ENCODE results near the gene DHPS. TPM values are rescaled to one million over a fixed set of nuclear protein-coding genes. Genes with fewer than 3 reads are reported as not detected.
A peak's percentile ranks its signal among the peaks of the same experiment; 100 is the strongest.

Gene DHPS
- total and polyA plus RNA-seq, 2 of the 4 experiments (the other 2 are of a cell fraction), result 82.8 to 85.0 TPM

- TF ChIP-seq CTCF (conservative IDR thresholded peaks at IDR 0.05; ENCODE audit: low read depth, low read length) (no peak), USF2 (IDR thresholded peaks at IDR 0.05; ENCODE audit: low read depth, low read length) (no peak)
These were observed 12.8 kb downstream of the DHPS start (continued) for GRCh38 chr19:12668932-12669269.

- Histone ChIP-seq H3K4me1 (ENCODE audit: control insufficient read depth, insufficient read depth, low read length) (peaks cover 15% of the 10 kb centered on the region), H2AFZ (replicated peaks; ENCODE audit: low read length, poor library complexity) (peak overlapping the region; percentile 95), H3K4me2 (ENCODE audit: low read depth, low read length) (peak overlapping the region; percentile 97), H3K27ac (ENCODE audit: insufficient read depth, low read length) (peak overlapping the region; percentile 79), H3K4me3 (ENCODE audit: insufficient read depth, low read depth, low read length) (peak overlapping the region; percentile 58), H3K4ac (ENCODE audit: low read depth, low read length) (peak overlapping the region; percentile 84), H3K56ac (ENCODE audit: extremely low read depth, insufficient read depth, low read length) (no peak overlapping the region), H2BK5ac (ENCODE audit: low read depth, low read length, poor library complexity, severe bottlenecking) (peak overlapping the region; percentile 36), H4K91ac (ENCODE audit: insufficient read depth, low read depth, low read length) (peak overlapping the region; percentile 67; the same call in 1 of the 2 replicates), H4K8ac (ENCODE audit: low read depth in 2 of 2, low read length in 2 of 2) (peak overlapping the region; percentile 72 to 91; a peak in 3 of 4 replicates), H3K36me3 (ENCODE audit: control insufficient read depth, insufficient read depth, low read length) (peaks cover 13% of the 10 kb centered on the region), H3K9ac (ENCODE audit: low read depth, low read length) (peak overlapping the region; percentile 81), H2BK120ac (ENCODE audit: low read depth, low read length) (no peak overlapping the region), H3K18ac (ENCODE audit: low read depth, low read length) (no peak overlapping the region), H2AK5ac (ENCODE audit: low read depth, low read length) (peak overlapping the region; percentile 84), H2AK9ac (replicated peaks; ENCODE audit: low read depth, low read length, poor library complexity) (peak overlapping the region; percentile 98), H3K23ac (ENCODE audit: low read depth, low read length) (peak overlapping the region; percentile 22), H3K14ac (replicated peaks; ENCODE audit: low read depth, low read length) (peak overlapping the region; percentile 5; the same call in 1 of the 2 replicates), H4K5ac (ENCODE audit: low read depth, low read length) (peak overlapping the region; percentile 29), H2BK15ac (ENCODE audit: low read depth, low read length) (no peak overlapping the region), H3K27me3 (ENCODE audit: control insufficient read depth, insufficient read depth, low read length) (no peaks in the 10 kb centered on the region), H4K20me1 (ENCODE audit: insufficient read depth, low read length) (no peaks in the 10 kb centered on the region), H3K9me3 (ENCODE audit: control insufficient read depth, insufficient read depth, low read length) (no peaks in the 10 kb centered on the region), H2BK20ac (ENCODE audit: low read depth, low read length) (no peak overlapping the region), H3K79me1 (ENCODE audit: low read depth in 1 of 2, low read length in 2 of 2) (peaks cover 38 to 69% of the 10 kb centered on the region in 2 experiments), H3K9me1 (ENCODE audit: insufficient read depth, low read length) (0 out of 2 replicates have a peak, but pooled peaks cover 13% of the 10 kb centered on the region)
- ATAC-seq (ENCODE audit: low read depth) (no peak), DNase-seq (no peak)
- ChIA-PET CTCF (no interaction called here), POLR2A (ENCODE audit: unreplicated experiment) (no interaction called here)
- BruUV-seq (replicated peaks), result no TSS peak
- in situ Hi-C loops (cut with MboI; ENCODE audit: low sequenced_read_pairs) (no loop called here), intact Hi-C loops (cut with micrococcal nuclease) (no loop called here), dilution Hi-C loops (cut with HindIII; ENCODE audit: low sequenced_read_pairs, unreplicated experiment) (no loop called here)
- TF ChIP-seq POLR2A (IDR thresholded peaks at IDR 0.05; ENCODE audit: low read depth, low read length) (no peak), CHD1 (IDR thresholded peaks at IDR 0.05; ENCODE audit: low read depth, low read length) (no peak), ELK1 (IDR thresholded peaks at IDR 0.05; ENCODE audit: borderline replicate concordance, low read depth, low read length) (no peak), CEBPB (IDR thresholded peaks at IDR 0.05; ENCODE audit: low read depth, low read length) (no peak), BHLHE40 (IDR thresholded peaks at IDR 0.05; ENCODE audit: low read depth, low read length) (no peak), MAZ (IDR thresholded peaks at IDR 0.05; ENCODE audit: borderline replicate concordance, low read depth, low read length) (no peak), RFX5 (IDR thresholded peaks at IDR 0.05; ENCODE audit: low read depth, low read length) (no peak), CTCF (conservative IDR thresholded peaks at IDR 0.05; ENCODE audit: low read depth, low read length) (no peak), MAFK (IDR thresholded peaks at IDR 0.05; ENCODE audit: low read depth, low read length) (no peak), RAD21 (IDR thresholded peaks at IDR 0.05; ENCODE audit: low read length) (no peak)
- no CpG with 5 or more reads among the region's 8 CpGs for WGBS, 2 experiments (ENCODE audit: extremely low coverage in 2 of 2, insufficient read length in 1 of 2)
These were observed 13.3 kb downstream of the DHPS start for GRCh38 chr19:12668346-12668745.
